HL-60/S4 (cell line): ENCODE measurements around the gene ADCY4.

Source experiments
- in situ Hi-C: fragments of 300-500 bp; cut with MboI; formaldehyde crosslinking; loops from 2 replicates; pipeline ENCODE4 v1.14.3; 2022; ENCODE audit warnings: low sequenced_read_pairs

Gene ADCY4

DNA sequence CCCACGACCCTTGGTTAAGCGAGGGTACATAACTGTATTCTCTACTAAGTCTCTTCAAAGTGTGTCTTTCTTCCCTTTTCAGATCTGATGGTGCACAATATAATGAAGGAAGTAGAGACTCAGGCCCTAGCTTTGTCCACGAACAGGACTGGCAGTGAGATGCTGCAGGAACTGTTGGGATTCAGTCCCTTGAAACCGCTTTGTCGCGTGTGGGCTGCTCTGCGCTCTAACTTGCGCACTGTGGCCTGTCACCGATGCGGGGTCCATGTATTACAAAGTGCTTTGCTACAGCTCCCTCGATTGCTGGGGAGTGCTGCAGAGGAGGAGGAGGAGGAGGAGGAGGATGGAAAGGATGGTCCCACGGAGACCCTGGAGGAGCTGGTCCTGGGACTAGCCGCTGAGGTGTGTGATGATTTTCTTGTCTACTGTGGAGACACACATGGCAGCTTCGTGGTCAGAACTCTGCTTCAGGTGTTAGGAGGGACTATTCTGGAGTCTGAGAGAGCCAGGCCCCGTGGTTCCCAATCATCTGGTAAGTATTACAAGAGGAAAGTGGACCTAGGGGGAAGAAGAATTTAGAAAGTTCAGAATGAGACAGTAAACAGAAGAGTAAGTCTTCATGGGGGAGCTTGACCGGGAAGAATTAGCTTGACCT, 34.4 kb downstream of the ADCY4 start:
- in situ Hi-C loops, result no loop called here

DNA sequence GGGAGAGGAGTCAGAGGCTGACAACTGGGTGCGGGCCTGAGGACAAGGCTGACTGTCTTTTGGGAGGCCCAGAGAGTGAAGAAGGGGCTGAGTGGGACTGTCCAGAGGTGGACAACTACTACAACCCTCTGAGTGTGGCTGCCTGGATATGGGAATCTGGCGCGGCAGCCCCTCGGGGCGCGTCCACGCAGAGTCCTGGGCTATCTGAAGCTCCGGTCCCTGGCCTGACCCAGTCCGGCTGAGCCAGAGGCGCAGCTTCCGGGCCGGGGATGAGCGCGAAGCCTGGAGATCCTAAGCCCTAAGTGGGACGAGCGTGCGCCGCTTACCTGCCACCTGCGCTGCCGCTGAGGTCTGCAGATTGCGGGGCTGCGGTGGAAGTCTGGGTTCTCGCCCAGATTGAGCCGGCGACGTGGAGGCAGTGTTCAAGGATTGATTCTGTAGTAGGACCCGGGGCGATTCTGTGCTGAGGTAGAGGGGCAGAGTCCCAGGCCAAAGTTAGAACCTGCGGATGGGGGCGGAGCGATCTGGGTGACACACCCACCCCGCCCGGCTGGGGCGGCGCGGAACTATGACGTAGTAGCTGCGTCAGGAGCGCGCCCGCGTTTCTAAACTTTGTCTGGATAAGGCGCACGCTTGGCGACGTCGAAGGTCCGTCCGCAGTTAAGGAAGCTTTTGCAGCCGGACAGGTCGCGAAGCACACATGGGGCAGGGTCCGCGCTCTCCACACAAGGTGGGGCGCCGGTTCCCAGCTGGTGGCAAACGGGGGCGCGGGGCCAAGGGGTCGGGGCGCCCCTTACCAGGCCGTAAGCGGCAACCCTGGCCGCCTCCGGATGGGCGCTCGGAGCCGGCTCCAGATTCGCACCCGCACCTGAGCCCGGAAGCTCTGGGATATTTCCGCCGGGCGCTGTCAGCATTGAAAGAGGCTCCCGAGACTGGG, 35.3 kb downstream of the ADCY4 start, which contains the start of the genes DHRS1 and NOP9:
TSS of gene DHRS1 (minus strand) at position 526 of the 937 bp plus-strand sequence. CDS start 674 bp downstream, outside the sequence.
TSS of gene NOP9 (plus strand) at position 596 of the 937 bp plus-strand sequence. CDS start at position 701, 105 bp downstream.
- in situ Hi-C loops, result loop anchor here (10.0 kb wide), 1 partner anchor 245 kb away; the partner anchor contains the start of gene CARMIL3

DNA sequence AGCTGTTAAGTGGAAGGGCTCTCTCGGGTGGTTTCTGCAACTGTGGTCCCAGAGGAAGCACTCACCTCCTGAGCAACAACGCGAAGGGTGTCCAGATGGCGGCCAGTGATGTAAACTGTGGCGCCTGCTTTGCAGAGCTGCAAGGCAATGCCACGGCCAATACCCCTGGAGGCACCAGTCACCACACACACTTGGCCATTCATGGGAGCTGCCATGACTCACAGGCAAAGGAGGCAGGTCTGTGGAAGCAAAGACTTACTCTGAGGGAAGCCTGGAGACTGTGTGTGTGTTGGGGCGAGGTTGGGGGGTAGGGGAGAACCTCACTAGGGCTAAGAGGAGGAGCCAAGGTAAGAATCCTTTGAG, 36.0 kb downstream of the ADCY4 start:
- in situ Hi-C loops, result loop anchor here (10.0 kb wide), 1 partner anchor 244 kb away; the partner anchor contains the start of gene CARMIL3

DNA sequence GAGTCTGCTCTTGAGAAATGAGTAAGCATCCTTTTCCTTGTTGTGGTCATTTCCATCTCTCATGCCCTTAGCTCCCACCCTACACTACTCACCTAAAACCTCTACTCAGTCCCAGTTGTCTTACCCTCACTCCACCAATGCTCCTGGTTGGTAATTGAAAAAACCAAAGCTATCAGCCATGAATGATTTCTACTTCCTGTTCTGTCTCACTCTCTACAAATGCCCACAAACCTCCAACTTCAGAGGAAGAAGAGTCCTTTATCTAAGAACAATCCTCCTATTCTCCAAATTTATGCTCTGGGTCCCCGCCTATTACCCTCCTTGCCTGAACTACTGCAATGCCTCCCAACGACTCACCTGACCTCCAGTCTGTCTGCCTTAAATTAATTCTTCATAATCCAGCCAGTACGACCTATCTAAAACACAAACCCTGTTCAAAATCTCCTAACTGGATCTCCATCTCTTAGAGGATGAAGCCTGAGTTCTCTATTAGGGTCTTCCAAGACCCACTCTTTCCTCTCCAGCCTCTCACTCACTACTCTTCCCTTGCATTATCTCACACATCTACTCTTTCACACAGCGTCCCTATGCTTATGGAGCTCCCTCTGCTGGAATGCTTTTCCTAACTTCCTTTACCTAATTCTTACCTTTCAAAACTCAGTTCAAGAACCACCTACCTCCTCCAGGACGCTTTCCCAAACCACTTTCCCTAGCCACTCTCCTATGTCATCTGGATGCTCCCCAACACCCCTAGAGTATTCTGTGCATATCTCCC, 37.5 kb downstream of the ADCY4 start:
- in situ Hi-C loops, result loop anchor here (10.0 kb wide), 1 partner anchor 243 kb away; the partner anchor contains the start of gene CARMIL3

DNA sequence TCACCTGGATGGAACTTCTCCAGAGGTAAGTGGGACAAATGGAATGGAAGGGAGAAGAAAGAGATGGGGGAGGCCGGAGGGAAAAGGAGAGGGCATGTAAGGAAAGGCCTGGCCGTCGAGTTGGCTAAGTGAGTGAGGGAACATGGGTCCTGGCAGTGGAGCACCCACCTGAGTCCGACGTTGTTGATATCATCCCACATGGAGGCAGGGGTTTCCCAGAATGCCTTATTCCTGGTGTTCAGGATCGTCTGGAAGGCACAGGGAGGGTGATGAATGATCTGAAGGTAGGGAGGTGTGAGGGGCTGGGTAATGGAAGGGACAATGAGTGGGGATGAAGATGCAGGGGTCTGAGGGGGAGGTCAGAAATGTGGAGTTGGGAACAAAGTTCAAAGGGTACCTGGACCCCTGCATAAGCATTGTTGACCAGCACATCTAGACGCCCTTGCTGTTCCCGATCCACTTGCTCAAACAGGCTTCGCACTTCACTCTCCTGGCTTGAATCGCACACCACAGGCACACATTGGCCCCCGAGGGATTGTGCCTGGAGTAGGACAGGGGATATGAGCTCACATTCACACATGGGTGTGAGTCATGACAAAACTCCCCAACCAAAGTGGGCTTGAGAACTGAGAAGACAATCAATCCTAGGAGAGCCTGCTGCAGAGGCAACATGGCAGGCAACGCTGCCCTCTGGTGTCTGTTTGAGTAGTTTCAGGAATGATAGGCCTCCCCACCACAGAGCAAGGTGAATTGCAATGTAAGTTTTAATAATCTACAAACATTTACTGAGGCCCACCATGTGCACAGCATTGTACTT, 38.3 kb downstream of the ADCY4 start:
- in situ Hi-C loops, result loop anchor here (10.0 kb wide), 1 partner anchor 242 kb away; the partner anchor contains the start of gene CARMIL3

DNA sequence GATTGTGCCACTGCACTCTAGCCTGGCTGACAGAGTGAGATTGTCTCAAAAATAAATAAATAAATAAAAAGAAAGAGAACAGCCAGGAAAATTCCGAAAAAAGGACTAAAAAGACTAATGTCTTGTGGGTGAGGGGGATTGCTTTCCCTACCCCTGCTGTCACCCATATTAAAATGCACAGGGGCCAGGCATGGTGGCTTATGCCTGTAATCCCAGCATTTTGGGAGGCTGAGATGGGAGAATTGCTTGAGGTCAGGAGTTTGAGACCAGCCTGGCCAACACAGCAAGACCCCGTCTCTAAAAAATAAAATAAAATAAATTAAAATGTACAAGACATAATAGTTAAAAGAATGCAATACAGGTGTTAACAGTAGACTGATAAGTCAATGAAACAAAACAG, 41.3 kb downstream of the ADCY4 start:
- in situ Hi-C loops, result loop anchor here (5.0 to 10.0 kb wide), 2 partner anchors 46 to 239 kb away; partner anchors contain the start of gene CARMIL3

DNA sequence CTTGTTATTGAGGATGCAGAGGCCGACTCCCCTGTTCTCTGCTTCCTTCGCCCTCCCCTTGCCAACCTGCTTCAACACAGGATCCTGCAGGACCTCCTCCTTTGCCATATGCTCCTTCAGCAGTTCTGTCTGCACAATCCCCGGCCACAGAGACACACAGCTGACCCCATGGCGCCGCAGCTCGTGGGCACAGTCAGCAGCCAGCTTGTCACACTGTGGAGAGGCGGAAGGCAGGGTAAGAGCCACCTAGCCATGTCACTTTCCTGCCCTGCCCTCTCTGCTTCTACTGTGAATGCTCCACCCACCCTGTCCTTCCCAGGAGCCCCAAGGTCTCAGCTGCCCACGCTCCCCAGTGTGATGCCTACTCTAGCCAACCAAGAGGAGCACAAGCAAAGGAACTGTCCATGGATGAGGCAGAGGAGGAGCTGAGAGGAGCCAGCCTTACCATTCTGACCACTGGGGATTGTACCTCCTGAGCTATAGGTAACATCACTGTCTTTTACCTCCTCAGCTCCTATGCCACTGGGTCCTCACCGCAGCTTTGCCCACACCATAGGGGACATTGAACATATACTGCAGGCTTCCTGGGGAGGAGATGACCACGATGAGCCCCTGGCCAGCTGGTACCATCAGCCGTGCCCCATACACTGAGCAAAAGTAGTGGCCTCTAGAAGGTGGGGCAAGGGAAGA, 42.6 kb downstream of the ADCY4 start:
- in situ Hi-C loops, result loop anchor here (5.0 to 10.0 kb wide), 2 partner anchors 45 to 237 kb away; partner anchors contain the start of gene CARMIL3

DNA sequence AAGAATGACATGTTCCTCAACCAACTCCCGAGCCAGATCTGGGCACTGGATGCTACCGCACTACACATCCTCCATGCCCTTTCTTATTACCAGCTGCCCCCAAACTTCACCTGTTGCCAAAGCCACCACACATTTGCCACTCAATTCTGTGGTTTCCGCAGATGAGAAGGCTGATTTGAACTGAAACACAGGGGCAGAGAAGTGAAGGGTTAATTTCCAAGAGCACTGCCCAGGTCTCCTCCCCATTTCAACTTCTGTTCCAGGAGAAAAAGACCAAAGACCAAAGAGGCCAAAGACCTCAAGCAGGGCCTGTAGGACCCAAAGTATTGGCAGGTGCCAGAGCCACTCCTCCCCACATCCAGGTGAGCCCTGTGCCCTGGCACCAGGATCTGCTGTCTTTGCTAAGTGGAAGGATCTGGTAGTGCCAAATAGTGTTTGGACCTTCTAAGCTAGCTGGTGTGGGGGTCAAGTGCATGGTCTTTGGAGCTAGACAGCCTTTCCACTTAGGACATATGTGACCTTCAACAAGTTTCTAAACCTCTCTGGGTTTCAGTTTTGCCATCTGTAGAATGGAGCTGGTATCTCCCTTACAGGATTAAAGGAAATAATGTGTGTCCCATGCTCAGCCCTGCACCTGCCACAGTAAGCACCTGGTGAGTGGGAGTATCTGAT, 43.3 kb downstream of the ADCY4 start:
- in situ Hi-C loops, result loop anchor here (5.0 to 10.0 kb wide), 2 partner anchors 44 to 237 kb away; partner anchors contain the start of gene CARMIL3

DNA sequence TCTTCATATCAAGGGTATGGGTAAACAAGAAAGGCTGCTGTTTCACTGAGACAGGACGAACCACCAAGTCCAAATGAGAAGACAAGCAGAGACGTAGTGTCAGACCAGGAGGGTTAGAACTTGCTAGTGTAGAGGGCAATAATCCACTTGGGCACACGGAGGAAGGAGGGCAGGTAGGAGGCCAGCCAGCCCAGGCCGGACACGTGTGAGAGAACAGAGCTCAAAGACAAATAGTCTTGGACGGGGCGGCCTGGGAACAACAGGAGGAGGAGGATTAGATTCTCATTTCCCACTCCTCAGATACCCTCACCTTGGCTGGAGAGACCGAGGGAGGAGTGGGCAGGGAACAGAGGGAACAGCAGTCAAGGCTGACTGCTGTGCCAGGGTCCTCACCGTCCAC, 44.1 kb downstream of the ADCY4 start:
- in situ Hi-C loops, result loop anchor here (5.0 to 10.0 kb wide), 2 partner anchors 43 to 236 kb away; partner anchors contain the start of gene CARMIL3

DNA sequence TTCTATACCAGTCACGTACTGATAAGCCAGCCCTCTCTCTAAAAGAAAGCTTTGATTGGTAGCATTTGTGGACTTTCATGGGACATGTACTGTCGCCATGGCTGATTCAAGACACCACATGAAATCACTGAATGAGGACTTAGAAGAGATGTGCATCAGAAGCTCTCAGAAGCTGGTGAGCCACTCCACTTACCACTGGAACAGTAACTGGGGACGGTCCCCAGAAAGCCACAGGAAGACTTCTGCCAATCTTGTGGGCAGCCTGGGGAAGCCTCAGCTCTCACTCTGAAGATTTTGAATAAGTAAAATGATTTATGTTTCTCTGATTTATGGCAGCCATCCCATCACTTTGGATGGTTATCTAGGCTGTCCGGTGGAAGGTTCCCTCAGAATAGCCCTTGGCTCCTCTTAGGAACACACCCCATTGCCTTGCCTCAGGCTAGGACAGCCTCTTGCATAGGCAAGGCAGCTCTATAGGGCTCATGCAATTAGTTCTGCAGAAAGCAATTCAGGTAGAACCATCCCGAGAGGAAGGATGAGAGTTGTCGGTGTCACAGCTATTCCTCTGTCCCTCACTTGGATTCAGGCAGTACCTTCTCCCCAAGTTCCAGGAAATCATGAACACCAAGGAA, 45.1 kb downstream of the ADCY4 start:
- in situ Hi-C loops, result loop anchor here (5.0 to 10.0 kb wide), 2 partner anchors 42 to 235 kb away; partner anchors contain the start of gene CARMIL3

DNA sequence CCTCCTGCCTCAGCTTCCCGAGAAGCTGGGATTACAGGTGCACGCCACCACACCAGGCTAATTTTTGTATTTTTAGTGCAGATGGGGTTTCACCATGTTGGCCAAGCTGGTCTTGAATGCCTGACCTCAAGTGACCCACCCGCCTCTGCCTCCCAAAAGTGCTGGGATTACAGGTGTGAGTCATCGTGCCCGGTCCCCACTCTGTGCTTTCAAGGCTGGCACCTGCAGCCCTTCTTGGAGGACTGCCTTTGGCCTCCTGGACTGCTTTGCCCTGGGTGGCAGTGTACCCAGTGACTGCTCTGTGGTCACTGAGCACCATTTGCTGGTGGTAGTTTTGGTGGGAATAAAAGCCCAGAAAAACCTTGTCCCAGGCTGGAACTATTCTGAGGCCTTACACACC, 47.9 kb downstream of the ADCY4 start:
- in situ Hi-C loops, result no loop called here

DNA sequence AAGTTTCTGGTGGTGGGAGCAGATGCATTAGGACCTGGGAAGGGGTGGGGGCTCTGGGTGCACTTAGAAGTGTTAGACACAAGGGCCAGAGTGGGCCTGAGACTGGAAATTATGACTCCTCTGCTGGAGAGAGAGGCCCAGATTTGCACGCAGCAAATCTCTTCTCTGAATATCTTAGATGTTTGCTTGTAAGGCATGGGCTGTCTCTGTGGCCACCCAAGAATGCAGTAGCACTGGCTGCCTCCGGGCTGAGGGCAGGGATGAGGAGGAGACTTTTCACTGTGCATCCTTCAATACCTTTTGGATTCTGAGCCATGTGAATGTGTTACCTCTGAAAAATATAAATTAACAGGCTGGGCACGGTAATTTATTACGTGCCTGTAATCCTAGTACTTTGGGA, 49.5 kb downstream of the ADCY4 start:
- in situ Hi-C loops, result no loop called here

DNA sequence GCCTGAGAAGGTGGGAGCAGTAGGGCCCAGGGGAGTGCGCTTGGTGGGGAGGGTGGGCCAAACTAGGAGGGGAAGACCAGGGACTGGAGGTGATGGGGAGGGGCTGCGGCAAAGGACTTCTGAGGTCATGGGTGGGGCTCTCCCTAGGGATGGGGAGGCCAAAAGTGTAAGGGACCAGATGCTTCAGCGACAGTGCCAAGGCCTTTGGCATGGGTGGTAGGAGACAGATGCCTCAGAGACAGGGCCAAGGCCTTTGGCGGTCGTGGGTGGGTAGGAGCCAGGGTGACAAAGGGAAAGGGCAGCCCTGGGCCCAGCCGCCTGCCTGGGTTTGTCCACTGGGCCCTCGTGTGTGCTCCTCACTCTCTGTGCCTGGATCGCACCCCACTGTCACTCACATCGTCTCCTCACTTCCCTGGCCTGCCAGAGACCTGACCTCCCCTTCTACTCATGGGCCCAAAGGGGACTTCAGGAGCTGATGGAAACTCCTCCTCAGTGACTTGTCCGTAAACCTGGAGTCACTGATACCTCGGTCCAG, 50.3 kb downstream of the ADCY4 start:
- in situ Hi-C loops, result no loop called here

DNA sequence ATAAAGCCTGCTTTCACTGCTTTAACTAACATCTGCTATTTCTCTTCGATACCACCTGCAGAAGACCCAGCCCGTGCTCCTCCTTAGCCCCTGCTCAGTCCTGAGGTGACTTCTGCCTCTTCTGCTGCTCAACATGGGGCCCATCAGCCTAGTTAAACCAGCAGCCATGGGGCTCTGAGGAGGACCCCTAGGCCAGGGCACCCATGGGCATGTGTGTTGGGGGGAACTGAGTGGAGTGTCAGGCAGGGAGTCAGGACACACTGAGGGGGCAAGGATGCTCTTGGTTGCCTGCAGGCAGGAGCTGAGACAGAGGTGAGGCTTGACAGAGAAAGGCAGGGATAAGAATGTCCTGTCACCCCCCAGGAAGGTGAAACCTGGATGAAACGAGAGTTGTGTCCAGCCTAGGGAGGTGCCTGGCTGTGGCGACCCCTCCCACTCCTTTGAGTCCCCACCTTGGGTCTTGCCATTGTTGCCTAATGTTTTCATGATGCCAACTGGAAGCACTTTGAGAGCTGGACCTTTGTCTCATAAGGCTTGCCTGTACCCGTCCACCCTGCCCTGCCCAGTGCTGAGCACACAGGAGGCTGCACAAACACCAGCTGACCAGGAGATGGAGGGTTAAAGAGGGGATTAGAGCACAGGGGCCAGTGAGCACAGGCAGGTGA, 50.9 kb downstream of the ADCY4 start:
- in situ Hi-C loops, result no loop called here

DNA sequence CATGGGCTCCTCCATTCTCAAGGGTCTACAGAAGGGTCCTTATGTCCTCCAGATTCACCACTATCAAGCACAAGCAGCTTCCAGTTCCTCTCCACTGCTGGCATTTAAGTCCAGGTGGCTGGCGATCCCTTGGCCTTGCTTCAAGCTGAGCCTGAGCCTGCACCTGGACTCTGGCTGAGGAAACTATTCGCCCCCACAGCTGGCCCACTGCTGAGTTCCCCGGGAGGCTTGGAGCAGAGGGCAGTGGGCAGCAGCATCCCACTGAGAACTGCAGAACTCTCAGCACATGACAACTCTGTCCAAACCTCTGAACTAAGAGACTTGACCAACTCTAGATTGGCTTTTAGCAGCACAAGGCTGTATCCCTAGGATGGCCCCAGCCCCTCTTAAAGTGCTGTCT, 52.1 kb downstream of the ADCY4 start:
- in situ Hi-C loops, result no loop called here

DNA sequence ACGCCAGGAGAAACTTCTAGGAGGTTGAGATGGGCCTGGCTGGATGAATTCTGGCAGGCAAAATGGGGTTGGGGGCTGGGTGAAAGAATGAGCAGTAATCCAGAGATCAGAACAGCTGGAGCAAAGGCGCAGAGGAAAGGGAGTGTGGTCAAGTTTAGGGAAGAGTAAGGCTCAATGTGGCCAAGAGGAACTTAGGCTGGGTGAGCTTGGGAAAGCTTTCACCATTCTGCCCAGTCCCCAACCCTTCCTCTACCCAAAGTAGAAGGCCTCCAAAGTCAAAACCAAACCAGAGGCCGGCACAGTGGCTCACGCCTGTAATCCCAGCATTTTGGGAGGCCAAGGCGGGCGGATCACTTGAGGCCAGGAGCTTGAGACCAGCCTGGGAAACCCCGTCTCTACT, 53.2 kb downstream of the ADCY4 start:
- in situ Hi-C loops, result no loop called here

DNA sequence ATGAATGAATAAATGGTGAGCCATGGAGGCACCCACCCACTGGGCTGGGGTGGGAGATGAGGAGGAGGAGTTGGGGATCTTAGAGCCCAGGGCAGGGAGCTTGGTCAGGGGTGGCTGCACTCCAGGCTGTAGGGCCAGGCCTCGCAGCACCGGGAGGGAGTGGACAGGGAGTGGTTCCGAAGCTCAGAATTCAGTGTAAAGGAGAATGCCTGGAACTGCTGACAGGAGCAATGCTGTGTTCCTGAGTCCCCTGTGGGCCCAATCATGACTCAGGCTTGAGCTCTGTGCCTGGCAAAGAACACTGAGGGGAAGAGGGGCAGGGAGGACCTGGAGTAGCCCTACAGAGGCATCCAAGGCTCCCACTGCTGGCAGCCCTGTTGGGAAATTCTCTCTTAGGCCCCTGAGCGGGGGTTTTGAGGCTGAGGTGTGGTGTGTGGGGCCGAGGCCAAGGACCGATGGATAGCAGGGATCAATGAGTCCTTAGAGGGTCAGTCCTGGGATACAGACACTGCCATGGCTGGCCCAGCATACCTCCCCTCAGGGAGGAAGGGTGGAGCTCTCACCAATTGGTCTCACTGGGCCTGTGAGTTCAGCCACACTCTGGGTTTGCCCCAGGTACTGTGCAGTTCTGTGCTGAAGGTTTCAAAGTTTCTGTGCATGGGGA, 53.9 kb downstream of the ADCY4 start:
- in situ Hi-C loops, result no loop called here
